OCI-LY1 (cell line): ENCODE data around the gene SPATA12.
A peak's percentile ranks its signal among the peaks of the same experiment; 100 is the strongest.

ENCODE experiments used
- H2AFZ ChIP-seq: fragments of 200-600 bp; sonication (generic), shearing (Covaris generic); 2 replicates; pipeline ENCODE4 v1.6.0; 2014; ENCODE audit warnings: antibody characterized with exemption, mild to moderate bottlenecking, low read length
- H3F3A ChIP-seq: fragments of 200-600 bp; sonication (generic), shearing (Covaris generic); 2 replicates; pipeline ENCODE4 v1.6.0; 2014; ENCODE audit warnings: mild to moderate bottlenecking, antibody characterized with exemption, low read length, moderate library complexity; ENCODE audit not compliant: insufficient read depth
- H3K27ac ChIP-seq: fragments of 200-600 bp; sonication (generic); 2 replicates; pipeline ENCODE4 v1.5.1; 2014; ENCODE audit warnings: low read length, mixed run types, mild to moderate bottlenecking, low read depth; ENCODE audit not compliant: poor library complexity, severe bottlenecking
- H3K27me3 ChIP-seq: fragments of 200-600 bp; sonication (generic); 2 replicates; pipeline ENCODE4 v1.6.0; 2014; ENCODE audit warnings: antibody characterized with exemption, mild to moderate bottlenecking, low read length, moderate library complexity; ENCODE audit not compliant: insufficient read depth
- H3K36me3 ChIP-seq: fragments of 200-600 bp; sonication (generic); 2 replicates; pipeline ENCODE4 v1.6.1; 2014; ENCODE audit warnings: mild to moderate bottlenecking, antibody characterized with exemption, low read length, moderate library complexity, mixed read lengths; ENCODE audit not compliant: insufficient read depth
- H3K4me1 ChIP-seq: fragments of 200-600 bp; sonication (generic); 2 replicates; pipeline ENCODE4 v1.5.1; 2014; ENCODE audit warnings: mild to moderate bottlenecking, low read length, moderate library complexity; ENCODE audit not compliant: insufficient read depth, severe bottlenecking
- H3K4me2 ChIP-seq: fragments of 200-600 bp; sonication (generic), shearing (Covaris generic); 2 replicates; pipeline ENCODE4 v1.6.1; 2014; ENCODE audit warnings: low read length
- H3K4me3 ChIP-seq: fragments of 200-600 bp; sonication (generic); 2 replicates; pipeline ENCODE4 v1.5.1; 2014; ENCODE audit warnings: low read length, low read depth, mild to moderate bottlenecking, mixed read lengths; ENCODE audit not compliant: poor library complexity, severe bottlenecking
- H3K79me2 ChIP-seq: fragments of 200-600 bp; shearing (Covaris generic); 2 replicates; pipeline ENCODE4 v1.6.1; 2016; ENCODE audit warnings: mixed run types, low read length, mixed read lengths; ENCODE audit not compliant: insufficient read depth
- H3K9ac ChIP-seq: fragments of 200-600 bp; sonication (generic), shearing (Covaris generic); 2 replicates; pipeline ENCODE4 v1.6.1; 2014; ENCODE audit warnings: mild to moderate bottlenecking, low read length, mixed read lengths
- H3K9me2 ChIP-seq: fragments of 200-600 bp; sonication (generic), shearing (Covaris generic); 2 replicates; pipeline ENCODE4 v1.6.1; 2014; ENCODE audit warnings: low read depth, mild to moderate bottlenecking, low read length, mixed read lengths
- H3K9me3 ChIP-seq: fragments of 200-600 bp; shearing (Covaris generic); 2 replicates; pipeline ENCODE4 v1.6.1; 2014; ENCODE audit warnings: low read length, mixed read lengths
- H4K20me1 ChIP-seq: fragments of 200-600 bp; sonication (generic), shearing (Covaris generic); 2 replicates; pipeline ENCODE4 v1.6.0; 2016; ENCODE audit warnings: mild to moderate bottlenecking, low read length; ENCODE audit not compliant: insufficient read depth
- CTCF ChIP-seq: fragments of 200-600 bp; sonication (generic), shearing (Covaris generic); IDR thresholded peaks from 2 replicates; pipeline ENCODE4 v1.5.1; 2017; ENCODE audit warnings: mild to moderate bottlenecking, antibody characterized with exemption, low read length, moderate library complexity, mixed read lengths
- EZH2 ChIP-seq: fragments of 200-600 bp; sonication (generic), shearing (Covaris generic); IDR thresholded peaks from 2 replicates; pipeline ENCODE4 v1.8.0; 2017; ENCODE audit warnings: borderline replicate concordance, mixed run types, mild to moderate bottlenecking, antibody characterized with exemption, low read length, moderate library complexity, mixed read lengths

The SPATA12 gene

GRCh38 chr3:57098418-57099310 lies 38.2 kb downstream of the SPATA12 start:
- Histone ChIP-seq H3K9ac (no peak overlapping the region), H3K4me3 (no peak overlapping the region), H3K27ac (no peak overlapping the region), H3K9me2 (no peaks in the 10 kb centered on the region), H4K20me1 (no peaks in the 10 kb centered on the region), H3K9me3 (no peaks in the 10 kb centered on the region), H2AFZ (no peak overlapping the region), H3K4me2 (no peak overlapping the region), H3K79me2 (no peaks in the 10 kb centered on the region), H3K36me3 (no peaks in the 10 kb centered on the region), H3F3A (no peaks in the 10 kb centered on the region), H3K4me1 (no peaks in the 10 kb centered on the region), H3K27me3 (no peaks in the 10 kb centered on the region)
- no peak for TF ChIP-seq EZH2
- TF ChIP-seq CTCF, result no peak

- H3K36me3 ChIP-seq, result no peaks in the 10 kb centered on the region
- no peaks in the 10 kb centered on the region for H3F3A ChIP-seq
- no peaks in the 10 kb centered on the region for H3K79me2 ChIP-seq
- H4K20me1 ChIP-seq, result no peaks in the 10 kb centered on the region
- H3K4me1 ChIP-seq, result no peaks in the 10 kb centered on the region
- TF ChIP-seq EZH2, result no peak
- peak; percentile 84 for TF ChIP-seq CTCF
- no peak overlapping the region for H3K4me2 ChIP-seq
- H3K9me2 ChIP-seq, result no peaks in the 10 kb centered on the region
- H2AFZ ChIP-seq, result no peak overlapping the region
- no peak overlapping the region for H3K9ac ChIP-seq
- no peak overlapping the region for H3K27ac ChIP-seq
- H3K27me3 ChIP-seq, result no peaks in the 10 kb centered on the region
- H3K4me3 ChIP-seq, result no peak overlapping the region
- H3K9me3 ChIP-seq, result no peaks in the 10 kb centered on the region
These were observed 39.7 kb downstream of the SPATA12 start for GRCh38 chr3:57100046-57100695.

GRCh38 chr3:57105585-57105984 lies 45.1 kb downstream of the SPATA12 start:
- Histone ChIP-seq H3K9me2 (no peaks in the 10 kb centered on the region), H3K4me2 (no peak overlapping the region), H3K9me3 (no peaks in the 10 kb centered on the region), H3K4me3 (no peak overlapping the region), H3K9ac (no peak overlapping the region), H3K36me3 (no peaks in the 10 kb centered on the region), H3F3A (no peaks in the 10 kb centered on the region), H3K79me2 (no peaks in the 10 kb centered on the region), H3K4me1 (no peaks in the 10 kb centered on the region), H3K27me3 (no peaks in the 10 kb centered on the region), H4K20me1 (no peaks in the 10 kb centered on the region), H2AFZ (no peak overlapping the region), H3K27ac (no peak overlapping the region)
- TF ChIP-seq CTCF (no peak), EZH2 (no peak)
